Measurements from ENCODE around the gene RBM14. TPM values are rescaled to one million over a fixed set of nuclear protein-coding genes. Genes with fewer than 3 reads are reported as not detected.
"Not testable (repeated sequence)": the region's sequence is repeated elsewhere in the genome, so short reads cannot be mapped to it uniquely, and the experiment has no call there.

The RBM14 gene
- total and polyA plus RNA-seq, 4 donors, result 34.1 to 96.3 (median 52.9) TPM

DNA sequence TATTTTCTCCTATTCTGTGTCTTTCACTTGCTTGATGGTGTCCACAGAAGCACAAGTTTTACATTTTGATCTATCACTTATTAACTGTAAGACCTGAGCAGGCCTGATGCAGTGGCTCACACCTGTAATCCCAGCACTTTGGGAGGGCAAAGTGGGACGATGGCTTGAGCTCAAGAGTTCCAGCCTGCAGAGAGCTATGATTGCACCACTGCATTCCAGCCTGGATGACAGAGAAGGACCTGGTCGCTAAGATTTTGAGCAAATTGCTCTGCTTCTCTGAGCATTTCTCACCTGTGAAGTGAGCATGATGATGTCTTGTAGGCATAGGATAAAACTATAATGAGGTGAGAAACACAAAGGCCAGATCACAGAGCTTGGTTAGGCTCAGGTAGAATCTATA lies 30.3 kb upstream of the RBM14 start:
- Histone ChIP-seq H3K4me1 (ENCODE audit: control insufficient read depth in 5 of 5, insufficient read depth in 5 of 5, low read length in 5 of 5) (no peaks in the 10 kb centered on the region), H3K9me3 (ENCODE audit: control insufficient read depth in 4 of 4, insufficient read depth in 3 of 4, low read length in 3 of 4) (no peaks in the 10 kb centered on the region), H3K9ac (ENCODE audit: insufficient read depth in 1 of 2, low read length in 2 of 2) (no peak overlapping the region), H3K27ac (ENCODE audit: low read depth in 1 of 2, low read length in 1 of 2) (no peak overlapping the region), H3K36me3 (ENCODE audit: control insufficient read depth in 4 of 4, insufficient read depth in 4 of 4, low read length in 4 of 4) (no peaks in the 10 kb centered on the region), H3K4me3 (no peak overlapping the region), H3K27me3 (ENCODE audit: control insufficient read depth in 3 of 3, insufficient read depth in 3 of 3, low read length in 2 of 3) (no peaks in the 10 kb centered on the region)
- DNase-seq (no peak), ATAC-seq (ENCODE audit: insufficient read depth, low FRiP score) (no peak)
- WGBS, 2 donors, result 51 to 63% methylated on average over 2 of the region's 2 CpGs
- TF ChIP-seq, protein P1, sequence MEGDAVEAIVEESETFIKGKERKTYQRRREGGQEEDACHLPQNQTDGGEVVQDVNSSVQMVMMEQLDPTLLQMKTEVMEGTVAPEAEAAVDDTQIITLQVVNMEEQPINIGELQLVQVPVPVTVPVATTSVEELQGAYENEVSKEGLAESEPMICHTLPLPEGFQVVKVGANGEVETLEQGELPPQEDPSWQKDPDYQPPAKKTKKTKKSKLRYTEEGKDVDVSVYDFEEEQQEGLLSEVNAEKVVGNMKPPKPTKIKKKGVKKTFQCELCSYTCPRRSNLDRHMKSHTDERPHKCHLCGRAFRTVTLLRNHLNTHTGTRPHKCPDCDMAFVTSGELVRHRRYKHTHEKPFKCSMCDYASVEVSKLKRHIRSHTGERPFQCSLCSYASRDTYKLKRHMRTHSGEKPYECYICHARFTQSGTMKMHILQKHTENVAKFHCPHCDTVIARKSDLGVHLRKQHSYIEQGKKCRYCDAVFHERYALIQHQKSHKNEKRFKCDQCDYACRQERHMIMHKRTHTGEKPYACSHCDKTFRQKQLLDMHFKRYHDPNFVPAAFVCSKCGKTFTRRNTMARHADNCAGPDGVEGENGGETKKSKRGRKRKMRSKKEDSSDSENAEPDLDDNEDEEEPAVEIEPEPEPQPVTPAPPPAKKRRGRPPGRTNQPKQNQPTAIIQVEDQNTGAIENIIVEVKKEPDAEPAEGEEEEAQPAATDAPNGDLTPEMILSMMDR (IDR thresholded peaks at IDR 0.05; ENCODE audit: control extremely low read depth, extremely low read depth), result no peak

DNA sequence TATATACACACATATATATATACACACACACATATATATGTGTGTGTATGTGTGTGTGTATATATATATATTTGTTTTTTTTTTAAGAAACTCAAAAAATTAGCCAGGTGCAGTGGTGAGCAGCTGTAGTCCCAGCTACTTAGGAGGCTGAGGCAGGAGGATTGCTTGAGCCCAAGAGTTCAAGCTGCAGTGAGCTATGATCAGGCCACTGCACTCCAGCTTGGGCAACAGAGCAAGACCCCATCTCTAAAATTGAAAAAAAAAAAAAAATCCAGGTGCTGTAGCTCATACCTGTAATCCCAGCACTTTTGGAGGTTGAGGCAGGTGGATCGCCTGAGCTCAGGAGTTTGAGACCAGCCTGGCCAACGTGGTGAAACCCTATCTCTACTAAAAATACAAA lies 27.1 kb upstream of the RBM14 start:
- H3K27me3 ChIP-seq (ENCODE audit: control insufficient read depth in 3 of 3, insufficient read depth in 3 of 3, low read length in 2 of 3); H3K9ac ChIP-seq (ENCODE audit: insufficient read depth in 1 of 2, low read length in 2 of 2); H3K36me3 ChIP-seq (ENCODE audit: control insufficient read depth in 4 of 4, insufficient read depth in 4 of 4, low read length in 4 of 4); H3K9me3 ChIP-seq (ENCODE audit: control insufficient read depth in 4 of 4, insufficient read depth in 3 of 4, low read length in 3 of 4); H3K27ac ChIP-seq (ENCODE audit: low read depth in 1 of 2, low read length in 1 of 2); H3K4me3 ChIP-seq; ATAC-seq (ENCODE audit: insufficient read depth, low FRiP score); DNase-seq: not testable (repeated sequence)
- WGBS, 2 donors, result 70 to 78% methylated on average over 2 of the region's 2 CpGs
- H3K4me1 ChIP-seq (ENCODE audit: control insufficient read depth in 5 of 5, insufficient read depth in 5 of 5, low read length in 5 of 5), result peaks cover 0 to 14% (median 3%) of the 10 kb centered on the region in 5 donors

DNA sequence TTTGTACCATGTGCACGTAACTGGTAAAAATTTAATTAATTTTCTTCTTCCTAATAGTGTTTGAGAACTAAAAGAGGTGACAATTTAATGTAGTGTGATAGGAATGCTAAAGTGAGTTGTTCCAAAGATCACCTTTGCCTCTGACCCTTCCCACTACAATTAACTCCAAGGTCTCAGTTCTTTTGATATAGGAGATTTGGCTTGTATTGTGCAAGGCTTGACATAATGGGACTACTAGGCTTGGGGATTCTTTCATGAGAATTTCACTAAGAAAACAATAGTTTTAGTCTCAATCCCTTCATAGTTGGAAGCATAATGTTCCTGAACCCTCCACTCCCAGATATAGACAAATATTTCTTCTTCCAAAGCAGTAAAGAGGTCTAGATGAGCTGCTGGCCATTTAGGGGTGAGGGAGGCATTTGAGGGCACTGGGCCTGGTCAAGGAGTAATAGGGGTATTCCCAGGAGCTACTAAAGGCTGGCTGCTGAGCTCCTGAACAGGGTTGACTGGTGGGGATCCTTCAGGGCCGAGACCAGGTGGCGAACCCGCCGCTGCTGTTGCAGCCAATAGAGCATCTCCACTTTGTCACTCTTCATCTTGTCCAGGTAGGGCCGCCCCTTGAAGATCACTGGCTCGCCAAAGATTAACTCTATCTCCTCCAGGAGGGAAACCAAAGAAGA lies 26.3 kb upstream of the RBM14 start:
- no peaks in the 10 kb centered on the region for H3K9me3 ChIP-seq (ENCODE audit: control insufficient read depth in 4 of 4, insufficient read depth in 3 of 4, low read length in 3 of 4)
- H3K4me3 ChIP-seq, result no peak overlapping the region
- TF ChIP-seq, protein P1 (IDR thresholded peaks at IDR 0.05; ENCODE audit: control extremely low read depth, extremely low read depth), result no peak
- ATAC-seq (ENCODE audit: insufficient read depth, low FRiP score) (no peak), DNase-seq (no peak)
- H3K27ac ChIP-seq (ENCODE audit: low read depth in 1 of 2, low read length in 1 of 2), result no peak overlapping the region
- peaks cover 0 to 20% (median 11%) of the 10 kb centered on the region in 5 donors for H3K4me1 ChIP-seq (ENCODE audit: control insufficient read depth in 5 of 5, insufficient read depth in 5 of 5, low read length in 5 of 5)
- no peak overlapping the region for H3K9ac ChIP-seq (ENCODE audit: insufficient read depth in 1 of 2, low read length in 2 of 2)
- no peaks in the 10 kb centered on the region for H3K27me3 ChIP-seq (ENCODE audit: control insufficient read depth in 3 of 3, insufficient read depth in 3 of 3, low read length in 2 of 3)
- H3K36me3 ChIP-seq (ENCODE audit: control insufficient read depth in 4 of 4, insufficient read depth in 4 of 4, low read length in 4 of 4), result no peaks in the 10 kb centered on the region
- WGBS, 2 donors, result 96 to 99% methylated on average over 6 to 7 of the region's 7 CpGs

DNA sequence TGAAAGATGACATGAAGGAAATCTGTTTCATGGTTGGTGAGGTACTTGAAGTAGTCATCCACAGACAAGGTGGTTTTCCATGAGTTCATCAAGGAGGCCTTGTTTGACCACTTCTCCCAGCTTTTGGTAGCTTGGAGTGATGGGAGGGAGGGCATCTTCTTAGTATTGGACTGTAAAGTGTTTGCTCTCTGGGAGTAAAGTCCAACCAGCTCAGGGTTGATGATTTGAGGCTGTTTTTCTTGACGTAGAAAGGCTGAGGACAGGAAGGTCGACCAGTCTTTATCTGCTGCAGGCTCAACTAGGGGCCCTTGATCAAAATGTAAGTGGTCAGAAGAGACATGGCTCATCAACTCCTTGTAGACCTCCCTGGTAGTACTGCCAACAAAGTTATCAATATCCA lies 25.3 kb upstream of the RBM14 start:
- no peaks in the 10 kb centered on the region for H3K27me3 ChIP-seq (ENCODE audit: control insufficient read depth in 3 of 3, insufficient read depth in 3 of 3, low read length in 2 of 3)
- no peaks in the 10 kb centered on the region for H3K9me3 ChIP-seq (ENCODE audit: control insufficient read depth in 4 of 4, insufficient read depth in 3 of 4, low read length in 3 of 4)
- H3K4me1 ChIP-seq (ENCODE audit: control insufficient read depth in 5 of 5, insufficient read depth in 5 of 5, low read length in 5 of 5), result peaks cover 0 to 30% (median 15%) of the 10 kb centered on the region in 5 donors
- DNase-seq (no peak), ATAC-seq (ENCODE audit: insufficient read depth, low FRiP score) (no peak)
- H3K27ac ChIP-seq (ENCODE audit: low read depth in 1 of 2, low read length in 1 of 2), result no peak overlapping the region
- no peaks in the 10 kb centered on the region for H3K36me3 ChIP-seq (ENCODE audit: control insufficient read depth in 4 of 4, insufficient read depth in 4 of 4, low read length in 4 of 4)
- no peak overlapping the region for H3K4me3 ChIP-seq
- TF ChIP-seq, protein P1 (IDR thresholded peaks at IDR 0.05; ENCODE audit: control extremely low read depth, extremely low read depth), result no peak
- WGBS, 2 donors, result 90 to 97% methylated on average over 2 of the region's 2 CpGs
- H3K9ac ChIP-seq (ENCODE audit: insufficient read depth in 1 of 2, low read length in 2 of 2), result no peak overlapping the region

Measured in lung (tissue), 12 donors.